Myocyte (in vitro differentiated cells): Measurements from ENCODE around the gene CFAP210. TPM values are rescaled to one million over a fixed set of nuclear protein-coding genes. Genes with fewer than 3 reads are reported as not detected.

Experiments
- DNase-seq: peaks from one replicate; pipeline ENCODE4 v3.0.0-alpha.2; 2012; ENCODE audit warnings: low read depth
- total RNA-seq: library from RNA; depleted of rRNA; stranded (reverse); fragments of >200 nt; gene quantifications from 2 replicates; pipeline ENCODE4 v1.2.3, GENCODE V29; 2014

The CFAP210 gene
- total RNA-seq, 1 donor from 2014 or later, result not detected

DNA sequence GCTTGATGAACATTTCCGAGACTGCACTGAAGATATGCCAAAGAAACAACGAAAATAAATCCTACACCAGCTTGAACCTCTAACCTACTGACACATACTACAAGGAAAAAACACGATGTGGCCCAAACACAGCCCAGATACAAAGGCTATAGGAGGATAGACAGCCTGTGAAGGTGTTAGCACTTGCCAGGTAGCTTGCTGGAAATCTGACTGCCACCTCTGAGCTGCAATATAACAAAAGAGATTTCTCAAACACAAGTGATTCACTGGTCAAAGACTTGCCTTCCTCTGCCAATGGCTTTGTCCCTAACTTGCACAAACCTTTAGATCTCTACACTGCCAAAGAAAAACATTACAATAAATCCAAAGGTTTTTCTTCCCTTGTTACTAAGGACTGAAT is 21.1 kb downstream of the CFAP210 start:
- DNase-seq, result no peak

DNA sequence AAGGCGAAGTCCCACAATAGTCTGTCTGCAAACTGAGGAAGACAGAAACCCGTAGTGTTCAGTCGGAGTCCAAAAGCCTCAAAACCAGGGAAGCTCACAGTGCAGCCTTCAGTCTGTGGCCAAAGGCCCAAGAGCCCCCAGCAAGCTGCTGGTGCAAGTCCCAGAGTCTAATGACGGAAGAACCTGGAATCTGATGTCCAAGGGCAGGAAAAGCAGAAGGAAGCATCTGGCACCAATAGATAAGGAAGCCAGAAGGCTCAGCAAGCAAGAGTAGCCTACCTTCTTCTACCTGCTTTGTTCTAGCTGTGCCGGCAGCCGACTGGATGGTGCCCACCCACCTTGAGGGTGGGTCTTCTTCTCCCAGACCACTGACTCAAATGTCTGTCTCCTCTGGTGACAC is 21.8 kb downstream of the CFAP210 start:
- DNase-seq, result no peak

GRCh38 chr2:169670937-169671336 is 23.3 kb downstream of the CFAP210 start:
- no peak for DNase-seq

DNA sequence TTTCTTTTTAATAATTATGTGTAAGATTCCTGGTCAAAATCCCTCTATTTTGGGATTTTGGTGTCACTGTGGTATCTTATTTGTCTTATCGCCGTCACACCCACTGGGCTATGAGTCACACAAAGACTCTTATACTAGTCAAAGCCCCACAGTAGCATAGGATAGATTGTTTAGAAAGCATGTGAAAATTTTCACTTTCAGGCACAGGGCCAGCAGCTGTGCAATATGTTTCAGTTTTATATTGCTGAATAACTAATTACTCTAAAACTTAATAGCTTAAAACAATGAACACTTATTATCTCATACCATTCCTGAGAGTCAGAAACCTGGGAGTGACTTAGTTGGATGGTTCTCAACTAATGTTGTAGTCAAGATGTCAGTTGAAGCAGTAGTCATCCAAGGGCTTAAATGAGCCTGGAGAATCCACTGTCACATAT is 24.0 kb downstream of the CFAP210 start:
- DNase-seq, result no peak

GRCh38 chr2:169667583-169667982 is 26.6 kb downstream of the CFAP210 start:
- no peak for DNase-seq

DNA sequence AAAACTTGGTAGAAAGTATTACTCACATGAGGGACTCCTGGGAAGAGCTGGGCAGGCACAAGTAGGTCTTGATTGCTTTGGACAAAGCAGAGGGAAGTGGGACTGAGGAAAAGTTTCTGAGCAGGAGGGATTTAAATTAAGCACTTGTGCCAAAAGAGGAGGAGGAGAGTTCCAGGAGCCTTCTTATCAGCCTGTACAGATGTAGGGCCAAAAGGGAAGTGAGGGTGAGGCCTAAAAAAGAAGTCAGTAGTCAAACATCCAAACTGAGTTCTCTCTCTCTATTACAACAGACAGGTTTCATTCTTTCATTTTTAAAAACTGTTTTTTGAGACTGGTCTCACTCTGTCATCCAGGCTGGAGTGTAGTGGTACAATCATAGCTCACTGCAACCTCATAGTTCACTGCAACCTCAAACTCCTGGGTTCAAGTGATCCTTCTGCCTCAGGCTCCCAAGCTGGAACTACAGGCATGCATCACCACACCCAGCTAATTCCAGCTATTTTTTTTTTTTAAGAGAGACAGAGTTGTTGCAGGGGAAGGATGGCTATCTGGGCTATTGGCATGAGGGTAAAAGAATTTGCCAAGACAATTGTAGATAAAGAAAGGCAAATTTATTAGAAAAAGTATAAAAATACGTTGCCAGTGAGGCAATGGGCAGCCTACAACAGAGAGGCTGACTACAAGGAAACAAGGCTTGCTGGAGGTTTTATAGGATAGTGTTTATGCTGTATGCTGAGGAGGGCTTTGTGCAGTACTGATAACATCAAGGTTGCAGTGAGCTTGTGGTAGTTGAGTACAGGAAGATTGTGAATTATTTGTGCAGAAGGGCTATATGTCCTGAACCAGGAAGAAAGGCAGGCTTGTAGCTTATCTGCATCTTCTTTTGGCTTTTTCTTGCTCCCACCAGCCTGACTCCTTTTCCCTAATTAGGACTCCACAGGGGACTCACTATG is 29.0 kb downstream of the CFAP210 start:
- no peak for DNase-seq

- no peak for DNase-seq
These were observed 29.6 kb downstream of the CFAP210 start for GRCh38 chr2:169664600-169664977.

- DNase-seq, result no peak
These were observed 31.0 kb downstream of the CFAP210 start for GRCh38 chr2:169663247-169663646.

- no peak for DNase-seq
These were observed 31.5 kb downstream of the CFAP210 start for GRCh38 chr2:169662744-169663143.

DNA sequence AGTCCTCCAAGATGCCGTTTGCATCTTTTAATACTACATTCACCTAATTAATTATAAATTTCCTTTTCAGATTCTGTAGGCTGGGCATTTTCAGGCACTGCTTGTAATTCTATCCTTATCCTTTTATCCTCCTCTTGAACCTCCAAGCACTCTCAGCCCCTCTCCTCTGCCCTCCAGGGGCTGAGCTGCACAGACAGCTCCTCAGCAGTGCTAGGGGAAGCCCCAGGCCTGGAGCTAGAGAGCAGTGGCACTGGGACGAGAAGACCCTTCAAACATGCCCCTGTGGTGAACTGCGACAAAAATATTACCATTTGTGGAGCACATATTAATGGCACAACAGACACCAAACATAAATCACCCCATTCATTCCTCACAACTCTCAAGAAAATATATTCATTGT is 32.9 kb downstream of the CFAP210 start:
- no peak for DNase-seq

DNA sequence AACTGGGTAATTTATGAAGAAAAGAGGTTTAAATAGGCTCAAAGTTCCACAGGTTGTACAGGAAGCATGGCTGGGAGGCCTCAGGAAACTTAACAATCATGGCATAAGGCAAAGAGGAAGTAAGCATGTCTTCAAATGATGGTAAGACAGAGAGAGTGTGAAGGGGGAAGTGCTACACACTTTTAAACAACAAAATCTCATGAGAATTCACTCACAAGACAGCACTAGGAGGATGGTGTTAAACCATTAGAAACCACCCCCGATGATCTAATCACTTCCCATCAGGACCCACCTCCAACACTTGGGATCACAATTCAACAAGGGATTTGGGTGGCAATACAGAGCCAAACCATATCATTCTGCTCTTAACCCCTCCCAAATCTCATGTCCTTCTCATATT is 34.9 kb downstream of the CFAP210 start:
- no peak for DNase-seq

GRCh38 chr2:169658877-169659276 is 35.3 kb downstream of the CFAP210 start:
- DNase-seq, result no peak

DNA sequence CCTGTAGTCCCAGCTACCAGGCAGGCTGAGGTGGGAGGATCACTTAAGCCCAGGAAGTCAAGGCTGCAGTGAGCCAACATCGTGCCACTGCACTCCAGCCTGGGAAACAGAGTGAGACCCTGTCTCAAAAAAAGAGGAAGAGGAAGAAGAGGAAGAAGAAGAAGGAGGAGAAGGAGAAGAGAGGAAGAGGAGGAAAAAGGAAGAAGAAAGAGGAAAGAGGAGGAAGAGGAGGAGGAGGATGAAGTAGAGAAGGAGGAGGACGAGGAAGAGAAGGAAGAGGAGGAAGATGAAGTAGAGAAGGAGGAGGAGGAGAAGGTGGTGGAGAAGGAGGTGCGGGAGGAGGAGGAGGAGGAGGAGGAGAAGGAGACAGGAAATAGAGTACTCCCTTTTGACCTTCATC is 38.0 kb downstream of the CFAP210 start:
- no peak for DNase-seq

DNA sequence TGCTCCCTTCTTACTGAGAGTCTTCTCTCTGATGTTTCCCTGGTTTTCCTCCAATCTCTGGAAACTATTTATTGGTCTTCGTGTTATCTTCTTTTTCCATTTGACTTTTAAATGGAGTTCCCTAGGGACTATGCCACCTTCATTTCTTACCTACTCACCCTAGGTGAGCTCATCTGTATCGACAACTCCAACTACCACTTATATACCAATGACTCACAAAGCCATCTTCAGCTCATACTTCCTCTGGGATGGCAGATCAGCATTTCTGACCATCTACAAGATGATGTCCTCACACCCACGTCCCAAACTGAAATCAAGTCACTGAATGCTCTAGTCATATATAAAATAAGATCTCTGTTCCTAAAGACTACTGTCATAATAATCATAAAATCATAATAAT is 40.6 kb downstream of the CFAP210 start:
- no peak for DNase-seq

- no peak for DNase-seq
These were observed 44.9 kb downstream of the CFAP210 start for GRCh38 chr2:169649278-169649677.

- DNase-seq, result no peak
These were observed 46.7 kb downstream of the CFAP210 start for GRCh38 chr2:169647496-169647895.

DNA sequence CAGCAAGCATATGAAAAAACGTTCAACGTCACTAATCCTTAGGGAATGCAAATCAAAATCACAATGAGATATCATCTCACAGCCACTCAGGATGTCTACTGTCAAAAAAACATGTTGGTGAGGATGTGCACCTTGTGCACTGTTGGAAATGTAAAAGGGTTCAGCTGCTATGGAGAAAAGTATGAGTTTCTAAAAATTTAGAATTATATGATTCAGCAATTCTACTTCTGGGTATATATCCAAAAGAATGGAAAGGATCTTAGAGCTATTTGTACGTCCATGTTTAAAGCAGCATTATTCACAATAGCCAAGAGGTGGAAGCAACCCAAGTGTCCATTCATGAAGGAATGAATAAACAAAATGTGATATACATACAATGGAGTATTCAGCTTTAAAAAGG is 50.0 kb downstream of the CFAP210 start:
- DNase-seq, result no peak

- DNase-seq, result no peak
These were observed 52.7 kb downstream of the CFAP210 start for GRCh38 chr2:169641464-169641863.

GRCh38 chr2:169640104-169640503 is 54.1 kb downstream of the CFAP210 start:
- no peak for DNase-seq

DNA sequence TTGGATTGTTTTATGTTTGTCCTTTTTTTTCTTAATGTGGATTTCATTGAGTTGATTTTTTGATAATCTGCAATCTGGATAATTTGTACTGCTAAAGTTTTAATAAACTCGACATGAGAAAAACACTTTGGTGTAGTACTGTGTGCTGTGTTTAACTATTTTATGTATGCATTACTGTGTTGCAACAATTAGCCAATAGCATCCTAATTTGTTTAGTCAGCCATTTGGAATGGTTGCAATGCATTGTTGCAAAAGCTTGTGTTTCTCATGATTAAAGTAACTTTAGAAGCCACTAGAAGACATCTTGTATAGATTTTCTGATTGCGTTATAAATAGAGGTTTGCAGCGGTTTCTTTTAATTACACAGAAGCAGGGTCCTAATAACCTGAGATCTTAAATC is 56.6 kb downstream of the CFAP210 start:
- DNase-seq, result no peak

- DNase-seq, result no peak
These were observed 57.6 kb downstream of the CFAP210 start for GRCh38 chr2:169636440-169637097.

- no peak for DNase-seq
These were observed 68.4 kb downstream of the CFAP210 start for GRCh38 chr2:169625781-169626180.

DNA sequence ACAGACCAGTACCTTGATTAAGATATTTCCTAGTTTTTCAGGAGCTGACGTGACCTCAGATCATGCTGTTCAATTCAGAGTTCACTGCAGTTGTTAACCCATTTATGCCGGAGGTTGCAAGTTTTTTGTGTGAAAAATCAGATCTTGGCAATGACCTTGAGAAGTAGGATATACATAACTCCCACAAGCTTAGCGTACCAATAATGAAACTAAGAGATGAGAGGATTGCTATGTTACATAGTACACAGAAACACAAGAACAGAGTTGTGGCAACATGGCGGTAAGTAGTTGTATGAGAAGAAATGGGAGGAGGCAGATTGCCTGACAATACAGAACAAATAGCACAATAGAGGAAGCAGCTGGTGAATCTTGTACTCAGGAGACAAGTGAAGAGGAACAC is 71.0 kb downstream of the CFAP210 start:
- no peak for DNase-seq
